IMR-90 (cell line): Measurements from ENCODE around the gene GCK. TPM values are rescaled to one million over a fixed set of nuclear protein-coding genes. Genes with fewer than 3 reads are reported as not detected.

Experiments
- ATAC-seq: fragments of 200-7000 bp; cut with Tn5 transposase; 2 replicates; pipeline ENCODE4 v1.9.1; 2020; ENCODE audit warnings: low read depth, mild to moderate bottlenecking, moderate library complexity
- BruUV-seq: library from RNA; stranded (reverse); fragments of 400-500 nt; replicated peaks from 2 replicates; lab custom pipeline; 2021; lab: Mats Ljungman, UMichigan
- CTCF ChIA-PET: fragments of 300-600 bp; formaldehyde crosslinking; extraction: SDS; loops from one replicate; lab custom pipeline; 2021; ENCODE audit warnings: antibody characterized with exemption; lab: Yijun Ruan, JAX
- POLR2A ChIA-PET: fragments of 300-600 bp; sonication (Branson Sonifier 250); formaldehyde crosslinking; loops from one replicate; lab custom pipeline; 2022; ENCODE audit warnings: antibody characterized with exemption; ENCODE audit not compliant: unreplicated experiment; lab: Charles Lee
- DNase-seq: peaks from one replicate; pipeline ENCODE4 v3.0.0; 2013
- H2AFZ ChIP-seq: replicated peaks from 2 replicates; pipeline ENCODE3; 2013; ENCODE audit warnings: low read length, mild to moderate bottlenecking; ENCODE audit not compliant: poor library complexity
- H2AK5ac ChIP-seq: 2 replicates; pipeline ENCODE4 v1.6.1; 2013; ENCODE audit warnings: low read depth, low read length, inconsistent platforms
- H2AK9ac ChIP-seq: replicated peaks from 2 replicates; pipeline ENCODE3; 2013; ENCODE audit warnings: mild to moderate bottlenecking, low read depth, low read length, moderate library complexity; ENCODE audit not compliant: poor library complexity
- H2BK120ac ChIP-seq: 2 replicates; pipeline ENCODE4 v1.6.1; 2013; ENCODE audit warnings: low read depth, low read length, inconsistent platforms
- H2BK15ac ChIP-seq: 3 replicates; pipeline ENCODE4 v1.6.1; 2013; ENCODE audit warnings: low read depth, low read length, inconsistent platforms
- H2BK20ac ChIP-seq: 2 replicates; pipeline ENCODE4 v1.6.1; 2013; ENCODE audit warnings: low read depth, mild to moderate bottlenecking, inconsistent platforms, low read length, moderate library complexity
- H2BK5ac ChIP-seq: 2 replicates; pipeline ENCODE4 v1.6.1; 2013; ENCODE audit warnings: mild to moderate bottlenecking, low read depth, low read length, inconsistent platforms; ENCODE audit not compliant: poor library complexity, severe bottlenecking
- H3K14ac ChIP-seq: replicated peaks from 2 replicates; pipeline ENCODE4 v1.6.1; 2013; ENCODE audit warnings: low read depth, low read length, inconsistent platforms
- H3K18ac ChIP-seq: 2 replicates; pipeline ENCODE4 v1.6.1; 2013; ENCODE audit warnings: low read depth, low read length, control low read depth
- H3K23ac ChIP-seq: 2 replicates; pipeline ENCODE4 v1.6.1; 2013; ENCODE audit warnings: low read depth, low read length, inconsistent platforms
- H3K27ac ChIP-seq: 2 replicates; pipeline ENCODE4 v1.5.1; 2013; ENCODE audit warnings: mild to moderate bottlenecking, control low read depth, low read length; ENCODE audit not compliant: insufficient read depth
- H3K27me3 ChIP-seq: 2 replicates; pipeline ENCODE4 v1.6.1; 2013; ENCODE audit warnings: low read length; ENCODE audit not compliant: control insufficient read depth, insufficient read depth
- H3K36me3 ChIP-seq: 2 replicates; pipeline ENCODE4 v1.6.1; 2013; ENCODE audit warnings: low read length, mixed read lengths; ENCODE audit not compliant: control insufficient read depth, insufficient read depth
- H3K4ac ChIP-seq: 2 replicates; pipeline ENCODE4 v1.6.1; 2013; ENCODE audit warnings: low read depth, low read length, inconsistent platforms
- H3K4me1 ChIP-seq: 2 replicates; pipeline ENCODE4 v1.6.1; 2013; ENCODE audit warnings: low read length, mixed read lengths; ENCODE audit not compliant: control insufficient read depth, insufficient read depth
- H3K4me2 ChIP-seq: 2 replicates; pipeline ENCODE4 v1.6.1; 2013; ENCODE audit warnings: low read depth, mild to moderate bottlenecking, control low read depth, low read length, moderate library complexity
- H3K4me3 ChIP-seq: 2 replicates; pipeline ENCODE4 v1.5.1; 2013; ENCODE audit warnings: low read depth, mild to moderate bottlenecking, control low read depth, low read length, moderate library complexity; ENCODE audit not compliant: insufficient read depth
- H3K56ac ChIP-seq: 2 replicates; pipeline ENCODE4 v1.6.1; 2013; ENCODE audit warnings: low read length, inconsistent platforms; ENCODE audit not compliant: insufficient read depth; ENCODE audit errors: extremely low read depth
- H3K79me1 ChIP-seq, 2 experiments: 2 replicates each; pipeline ENCODE4 v1.6.1; 2013; ENCODE audit warnings: low read length in 2 of 2, inconsistent platforms in 1 of 2, low read depth in 1 of 2
- H3K9ac ChIP-seq: 2 replicates; pipeline ENCODE4 v1.6.1; 2013; ENCODE audit warnings: low read depth, low read length, control low read depth
- H3K9me1 ChIP-seq: 2 replicates; pipeline ENCODE4 v1.6.1; 2013; ENCODE audit warnings: low read length, inconsistent platforms; ENCODE audit not compliant: insufficient read depth
- H3K9me3 ChIP-seq: 2 replicates; pipeline ENCODE4 v1.6.1; 2013; ENCODE audit warnings: low read length; ENCODE audit not compliant: control insufficient read depth, insufficient read depth
- H4K20me1 ChIP-seq: 2 replicates; pipeline ENCODE4 v1.6.1; 2013; ENCODE audit warnings: low read length, inconsistent platforms; ENCODE audit not compliant: insufficient read depth
- H4K5ac ChIP-seq: 2 replicates; pipeline ENCODE4 v1.6.1; 2013; ENCODE audit warnings: mild to moderate bottlenecking, low read depth, low read length, control low read depth
- H4K8ac ChIP-seq, 2 experiments: 2 replicates each; pipeline ENCODE4 v1.6.1; 2013; ENCODE audit warnings: low read depth in 2 of 2, low read length in 2 of 2, control low read depth in 1 of 2, inconsistent platforms in 1 of 2
- H4K91ac ChIP-seq: 2 replicates; pipeline ENCODE4 v1.6.1; 2013; ENCODE audit warnings: low read depth, low read length, inconsistent platforms; ENCODE audit not compliant: insufficient read depth
- CEBPB ChIP-seq: IDR thresholded peaks from 2 replicates; pipeline ENCODE4 v1.6.1; 2012; ENCODE audit warnings: low read depth, low read length, improper control_type of control experiment
- MAFK ChIP-seq: IDR thresholded peaks from 2 replicates; pipeline ENCODE4 v1.6.1; 2012; ENCODE audit warnings: low read depth, low read length, improper control_type of control experiment
- NFE2L2 ChIP-seq: fragments of 150-350 bp; IDR thresholded peaks from 2 replicates; pipeline ENCODE4 v1.6.1; 2016; ENCODE audit warnings: low read depth, mild to moderate bottlenecking, low read length
- POLR2A ChIP-seq: IDR thresholded peaks from 2 replicates; pipeline ENCODE4 v1.6.1; 2012; ENCODE audit warnings: mild to moderate bottlenecking, low read depth, low read length
- WGBS, 2 experiments: methylation state at CpG; one replicate each; pipeline versions ENCODE4 v1.1.5 to v1.1.7; 2013; ENCODE audit warnings: missing lambda C conversion rate in 2 of 2; ENCODE audit not compliant: insufficient read length in 1 of 2; ENCODE audit errors: extremely low coverage in 2 of 2; 5-methylcytosine and 5-hydroxymethylcytosine counted together
- dilution Hi-C: fragments of 300-500 bp; cut with HindIII; formaldehyde crosslinking; loops from one replicate; pipeline ENCODE4 v1.14.3; 2018; ENCODE audit warnings: low sequenced_read_pairs; ENCODE audit not compliant: unreplicated experiment
- in situ Hi-C: fragments of 300-500 bp; cut with MboI; formaldehyde crosslinking; loops from 3 replicates; pipeline ENCODE4 v1.14.3; 2019; ENCODE audit warnings: low sequenced_read_pairs, inconsistent platforms, mixed read lengths
- intact Hi-C: fragments of 100-400 bp; cut with micrococcal nuclease; formaldehyde crosslinking; loops from 2 replicates; pipeline ENCODE4 v1.10.0; 2022
- polyA plus RNA-seq, 3 experiments: library from polyadenylated mRNA; depleted of rRNA; stranded (reverse); fragments of >200 nt; gene quantifications; 2 replicates each; pipeline ENCODE4 v1.2.3, GENCODE V29; 2012; ENCODE audit warnings: low replicate concordance in 1 of 3
- total RNA-seq: library from RNA; depleted of rRNA; stranded (reverse); fragments of >200 nt; gene quantifications from 2 replicates; pipeline ENCODE4 v1.2.3, GENCODE V29; 2012
- TF ChIP-seq, protein P1 (sequence below): conservative IDR thresholded peaks from 2 replicates; pipeline ENCODE4 v1.5.1; 2012; ENCODE audit warnings: mild to moderate bottlenecking, low read depth, low read length, improper control_type of control experiment
- TF ChIP-seq, protein P2 (sequence below): fragments of 150-350 bp; IDR thresholded peaks from 2 replicates; pipeline ENCODE4 v1.6.1; 2016; ENCODE audit warnings: low read depth, mild to moderate bottlenecking, low read length, moderate library complexity, borderline replicate concordance

Gene GCK
- total and polyA plus RNA-seq, 2 of the 4 experiments (the other 2 are of a cell fraction), result 0.14 to 0.18 TPM

DNA sequence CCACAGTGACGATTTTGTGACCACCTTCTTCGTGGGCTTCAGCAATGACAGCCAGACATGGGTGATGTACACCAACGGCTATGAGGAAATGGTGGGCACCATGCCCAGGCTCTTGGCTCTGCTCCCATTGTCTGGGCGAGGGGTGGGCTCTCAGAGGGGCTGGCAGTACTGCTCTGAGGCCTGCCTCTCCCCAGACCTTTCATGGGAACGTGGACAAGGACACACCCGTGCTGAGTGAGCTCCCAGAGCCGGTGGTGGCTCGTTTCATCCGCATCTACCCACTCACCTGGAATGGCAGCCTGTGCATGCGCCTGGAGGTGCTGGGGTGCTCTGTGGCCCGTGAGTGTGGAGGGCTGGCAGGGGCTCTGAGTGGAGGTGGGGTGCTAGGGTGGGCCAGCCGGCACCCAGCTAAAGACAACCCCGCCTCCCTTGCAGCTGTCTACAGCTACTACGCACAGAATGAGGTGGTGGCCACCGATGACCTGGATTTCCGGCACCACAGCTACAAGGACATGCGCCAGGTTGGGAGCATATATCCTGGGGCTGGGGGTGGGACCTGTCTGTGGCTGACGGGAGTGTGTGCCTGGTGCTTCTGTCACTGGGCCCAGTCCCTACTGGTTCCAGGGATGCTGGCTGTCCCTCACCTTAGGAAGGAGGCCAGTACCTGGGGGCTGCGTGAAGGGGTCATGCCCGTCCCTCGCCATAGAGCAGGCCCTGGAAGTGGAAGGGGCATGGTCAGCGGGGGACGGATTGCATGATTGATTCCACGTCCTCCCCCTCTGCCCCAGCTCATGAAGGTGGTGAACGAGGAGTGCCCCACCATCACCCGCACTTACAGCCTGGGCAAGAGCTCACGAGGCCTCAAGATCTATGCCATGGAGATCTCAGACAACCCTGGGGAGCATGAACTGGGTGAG, 78.3 kb downstream of the GCK start:
- H3K79me1 ChIP-seq, result no peaks in the 10 kb centered on the region
- no peak overlapping the region for H4K5ac ChIP-seq
- H2BK20ac ChIP-seq, result no peak overlapping the region
- no peak overlapping the region for H2AK5ac ChIP-seq
- DNase-seq, result no peak
- dilution Hi-C loops (no loop called here), intact Hi-C loops (no loop called here), in situ Hi-C loops (no loop called here)
- H3K4ac ChIP-seq, result no peak overlapping the region
- H4K8ac ChIP-seq, result no peak overlapping the region
- no peak overlapping the region for H2AK9ac ChIP-seq
- H2BK15ac ChIP-seq, result no peak overlapping the region
- POLR2A ChIA-PET, result no interaction called here
- no peaks in the 10 kb centered on the region for H3K9me3 ChIP-seq
- no peak overlapping the region for H3K14ac ChIP-seq
- no peak overlapping the region for H3K4me3 ChIP-seq
- BruUV-seq, result no TSS peak
- CTCF ChIA-PET, result no interaction called here
- peaks cover 1% of the 10 kb centered on the region; the same call in 1 of the 2 replicates for H3K9me1 ChIP-seq
- H3K56ac ChIP-seq, result no peak overlapping the region
- H3K18ac ChIP-seq, result no peak overlapping the region
- H4K91ac ChIP-seq, result no peak overlapping the region
- no peaks in the 10 kb centered on the region for H4K20me1 ChIP-seq
- H3K27me3 ChIP-seq, result no peaks in the 10 kb centered on the region
- H3K9ac ChIP-seq, result no peak overlapping the region
- no peak for ATAC-seq
- peaks cover 3% of the 10 kb centered on the region; the same call in 1 of the 2 replicates for H3K4me1 ChIP-seq
- H2BK120ac ChIP-seq, result no peak overlapping the region
- TF ChIP-seq, protein P1, sequence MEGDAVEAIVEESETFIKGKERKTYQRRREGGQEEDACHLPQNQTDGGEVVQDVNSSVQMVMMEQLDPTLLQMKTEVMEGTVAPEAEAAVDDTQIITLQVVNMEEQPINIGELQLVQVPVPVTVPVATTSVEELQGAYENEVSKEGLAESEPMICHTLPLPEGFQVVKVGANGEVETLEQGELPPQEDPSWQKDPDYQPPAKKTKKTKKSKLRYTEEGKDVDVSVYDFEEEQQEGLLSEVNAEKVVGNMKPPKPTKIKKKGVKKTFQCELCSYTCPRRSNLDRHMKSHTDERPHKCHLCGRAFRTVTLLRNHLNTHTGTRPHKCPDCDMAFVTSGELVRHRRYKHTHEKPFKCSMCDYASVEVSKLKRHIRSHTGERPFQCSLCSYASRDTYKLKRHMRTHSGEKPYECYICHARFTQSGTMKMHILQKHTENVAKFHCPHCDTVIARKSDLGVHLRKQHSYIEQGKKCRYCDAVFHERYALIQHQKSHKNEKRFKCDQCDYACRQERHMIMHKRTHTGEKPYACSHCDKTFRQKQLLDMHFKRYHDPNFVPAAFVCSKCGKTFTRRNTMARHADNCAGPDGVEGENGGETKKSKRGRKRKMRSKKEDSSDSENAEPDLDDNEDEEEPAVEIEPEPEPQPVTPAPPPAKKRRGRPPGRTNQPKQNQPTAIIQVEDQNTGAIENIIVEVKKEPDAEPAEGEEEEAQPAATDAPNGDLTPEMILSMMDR, result no peak
- no peak for TF ChIP-seq MAFK
- TF ChIP-seq NFE2L2, result no peak
- TF ChIP-seq, protein P2, sequence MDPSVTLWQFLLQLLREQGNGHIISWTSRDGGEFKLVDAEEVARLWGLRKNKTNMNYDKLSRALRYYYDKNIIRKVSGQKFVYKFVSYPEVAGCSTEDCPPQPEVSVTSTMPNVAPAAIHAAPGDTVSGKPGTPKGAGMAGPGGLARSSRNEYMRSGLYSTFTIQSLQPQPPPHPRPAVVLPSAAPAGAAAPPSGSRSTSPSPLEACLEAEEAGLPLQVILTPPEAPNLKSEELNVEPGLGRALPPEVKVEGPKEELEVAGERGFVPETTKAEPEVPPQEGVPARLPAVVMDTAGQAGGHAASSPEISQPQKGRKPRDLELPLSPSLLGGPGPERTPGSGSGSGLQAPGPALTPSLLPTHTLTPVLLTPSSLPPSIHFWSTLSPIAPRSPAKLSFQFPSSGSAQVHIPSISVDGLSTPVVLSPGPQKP, result no peak
- TF ChIP-seq POLR2A, result no peak
- no peak for TF ChIP-seq CEBPB
- no peak overlapping the region for H2AFZ ChIP-seq
- H3K27ac ChIP-seq, result no peak overlapping the region
- 86% methylated on average over 8 of the region's 27 CpGs; no CpG with 5 or more reads in 1 of the 2 experiments for WGBS, 2 experiments
- no peak overlapping the region for H2BK5ac ChIP-seq
- no peak overlapping the region for H3K23ac ChIP-seq
- H3K4me2 ChIP-seq, result no peak overlapping the region
- H3K36me3 ChIP-seq, result peaks cover 14% of the 10 kb centered on the region
